GM12891 (cell line): ENCODE data around the gene NRXN3.

ENCODE experiments used
- DNase-seq: peaks from one replicate; pipeline ENCODE4 v3.0.0; 2011; ENCODE audit warnings: low spot score; ENCODE audit not compliant: insufficient read length
- FAIRE-seq: peaks from 2 replicates; lab custom pipeline; 2011; peaks lifted over from hg19 to GRCh38; lab: Jason Lieb, UNC
- PAX5 ChIP-seq: IDR thresholded peaks from 2 replicates; pipeline ENCODE4 v1.6.1; 2011; ENCODE audit warnings: low read length, moderate library complexity, mild to moderate bottlenecking; ENCODE audit not compliant: insufficient read depth, severe bottlenecking
- POLR2A ChIP-seq: IDR thresholded peaks from 2 replicates; pipeline ENCODE4 v1.6.1; 2011; ENCODE audit warnings: low read depth, low read length, control low read depth
- POLR2AphosphoS5 ChIP-seq: IDR thresholded peaks from 2 replicates; pipeline ENCODE4 v1.6.1; 2011; ENCODE audit warnings: low read depth, low read length, control low read depth
- POU2F2 ChIP-seq: IDR thresholded peaks from 2 replicates; pipeline ENCODE4 v1.6.1; 2011; ENCODE audit warnings: low read depth, mild to moderate bottlenecking, control low read depth, low read length, moderate library complexity
- SPI1 ChIP-seq: IDR thresholded peaks from 2 replicates; pipeline ENCODE4 v1.6.1; 2011; ENCODE audit warnings: low read depth, low read length, control low read depth
- TAF1 ChIP-seq: IDR thresholded peaks from 2 replicates; pipeline ENCODE4 v1.6.1; 2011; ENCODE audit warnings: low read depth, low read length, control low read depth

NRXN3 gene

GRCh38 chr14:79274641-79275291, 1104.6 kb downstream of the NRXN3 start:
- DNase-seq (no peak), FAIRE-seq (no peak)
- TF ChIP-seq POLR2AphosphoS5 (no peak), TAF1 (no peak), SPI1 (no peak), PAX5 (no peak), POU2F2 (no peak), POLR2A (no peak)

GRCh38 chr14:79275292-79275655, 1105.1 kb downstream of the NRXN3 start:
- FAIRE-seq, result no peak
- no peak for DNase-seq
- TF ChIP-seq POLR2AphosphoS5 (no peak), POLR2A (no peak), SPI1 (no peak), PAX5 (no peak), POU2F2 (no peak), TAF1 (no peak)

DNA sequence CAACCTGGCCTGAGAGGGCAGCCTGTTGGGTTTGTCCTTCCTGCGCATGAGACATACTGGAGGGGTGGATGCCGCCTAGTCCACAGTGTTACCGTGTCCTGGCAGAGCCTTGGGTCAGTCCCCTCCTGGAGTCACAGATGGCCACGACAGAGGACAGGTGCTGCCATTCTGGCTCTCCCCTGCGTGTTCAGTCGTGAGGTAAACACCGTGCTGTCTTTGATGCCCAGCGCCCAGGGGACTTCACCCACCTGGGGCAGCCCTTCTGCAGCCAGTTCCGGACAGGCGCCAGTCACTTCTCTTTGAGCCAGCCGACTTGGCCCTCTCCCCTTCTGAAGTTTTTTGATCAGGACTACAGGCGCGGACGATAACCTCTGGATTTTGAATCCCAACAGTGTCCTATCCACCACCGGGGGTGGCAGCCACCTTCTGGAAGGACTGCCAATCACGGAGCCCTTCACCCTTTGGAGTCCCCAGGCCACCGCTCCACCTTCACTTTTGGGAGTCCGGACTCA, 1108.2 kb downstream of the NRXN3 start:
- no peak for DNase-seq
- no peak for FAIRE-seq
- TF ChIP-seq POLR2A, result no peak

DNA sequence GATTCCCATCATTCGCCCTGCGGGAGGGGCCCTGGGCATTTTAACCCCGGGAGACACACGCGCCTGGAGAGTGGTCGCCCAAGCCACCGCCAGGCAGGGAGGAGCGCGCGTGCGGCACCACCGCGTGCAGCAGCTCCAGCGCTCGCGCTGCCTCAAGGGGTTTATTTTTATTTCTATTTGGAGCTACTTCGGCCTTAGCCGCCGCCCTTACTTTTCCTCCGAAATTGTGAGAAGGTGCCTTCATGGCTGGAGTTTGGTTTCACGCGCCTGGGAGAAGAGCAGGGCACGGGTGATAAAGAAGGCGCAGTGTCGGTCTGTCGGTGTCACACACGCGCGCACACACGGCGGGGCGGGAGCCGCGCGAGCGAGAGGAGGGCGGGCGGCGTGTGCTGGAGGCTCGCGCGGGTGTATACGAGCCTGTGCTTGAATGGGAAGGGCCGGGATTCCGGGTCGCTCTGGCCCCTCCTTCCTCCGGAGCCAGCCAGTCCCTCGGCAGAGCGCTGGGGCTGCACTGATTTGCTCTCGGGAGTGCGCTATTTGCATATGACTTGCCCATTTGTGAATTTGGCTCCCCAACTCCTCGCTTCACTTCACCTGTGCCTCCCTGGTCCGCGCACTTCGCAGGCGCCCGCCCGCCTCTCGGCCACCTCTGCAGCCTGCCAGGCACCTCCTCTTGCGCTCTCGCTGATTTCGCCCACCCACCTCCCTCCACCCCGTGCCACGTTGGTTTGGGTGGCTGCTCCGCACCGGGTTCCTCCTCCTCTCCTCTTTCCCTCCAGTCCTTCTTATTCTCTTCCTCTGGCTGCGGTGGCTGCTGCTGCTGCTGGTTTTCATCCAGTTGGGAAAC, 1108.8 kb downstream of the NRXN3 start:
- TF ChIP-seq POLR2AphosphoS5 (no peak), TAF1 (no peak), POU2F2 (no peak), PAX5 (no peak), SPI1 (no peak), POLR2A (no peak)
- FAIRE-seq, result no peak
- no peak for DNase-seq

GRCh38 chr14:79279645-79280597, 1109.7 kb downstream of the NRXN3 start:
- DNase-seq, result no peak

GRCh38 chr14:79281244-79282152, 1111.3 kb downstream of the NRXN3 start:
- TF ChIP-seq POLR2AphosphoS5 (no peak), PAX5 (no peak), POLR2A (no peak), POU2F2 (no peak), SPI1 (no peak), TAF1 (no peak)
- no peak for FAIRE-seq
- DNase-seq, result no peak

More at GRCh38 chr14:79279645-79280597, 1109.7 kb downstream of the NRXN3 start:
- no peak for FAIRE-seq
- TF ChIP-seq PAX5, result no peak
- TF ChIP-seq POU2F2, result no peak
- TF ChIP-seq SPI1, result no peak
- TF ChIP-seq TAF1, result no peak
- no peak for TF ChIP-seq POLR2A
- no peak for TF ChIP-seq POLR2AphosphoS5

DNA sequence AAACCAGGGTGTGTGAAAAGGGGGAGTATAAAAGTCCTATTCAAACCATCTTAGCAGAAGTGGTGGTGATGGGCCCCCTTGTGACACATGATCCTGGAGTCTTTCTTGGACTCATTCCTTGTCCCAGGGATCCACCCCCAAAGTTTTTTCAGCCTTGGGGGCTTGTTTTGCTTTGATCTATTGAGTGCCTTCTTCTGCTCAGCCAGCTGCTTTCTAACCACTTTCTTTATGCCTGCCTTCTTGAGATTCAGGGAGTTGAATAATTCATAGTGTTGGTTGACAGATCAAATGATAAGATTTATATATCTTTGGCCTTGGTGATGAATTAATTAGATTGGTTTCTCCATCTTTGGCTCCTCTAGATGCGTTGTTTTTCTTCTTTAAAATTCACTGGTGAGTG, 1114.4 kb downstream of the NRXN3 start:
- no peak for TF ChIP-seq POU2F2
- no peak for TF ChIP-seq SPI1
- no peak for TF ChIP-seq POLR2A
- no peak for TF ChIP-seq TAF1
- no peak for TF ChIP-seq PAX5
- TF ChIP-seq POLR2AphosphoS5, result no peak
- FAIRE-seq (no peak), DNase-seq (no peak)

DNA sequence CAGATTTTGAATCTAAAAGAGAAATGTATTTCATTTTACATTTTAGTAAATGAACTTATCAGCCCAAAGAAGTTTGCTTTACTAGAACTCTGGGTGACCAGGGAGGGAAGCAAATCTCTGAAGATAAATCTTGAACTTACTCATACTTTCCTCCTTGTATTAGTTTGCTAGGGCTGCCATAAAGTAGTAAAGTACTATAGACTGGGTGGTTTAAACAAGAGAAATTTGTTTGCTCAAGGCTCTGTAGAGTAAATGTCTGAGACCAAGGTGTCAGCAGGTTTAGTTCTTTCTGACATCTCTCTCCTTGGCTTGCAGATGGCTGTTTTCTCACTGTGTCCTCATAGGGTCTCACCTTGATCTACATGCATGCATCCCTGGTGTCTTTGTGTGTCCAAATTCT, 1115.1 kb downstream of the NRXN3 start:
- TF ChIP-seq POLR2AphosphoS5 (no peak), POU2F2 (no peak), PAX5 (no peak), POLR2A (no peak), SPI1 (no peak), TAF1 (no peak)
- no peak for DNase-seq
- FAIRE-seq, result no peak
